ENCODE measurements around the gene PTPN20.
"Not testable (repeated sequence)": the region's sequence is repeated elsewhere in the genome, so short reads cannot be mapped to it uniquely, and the experiment has no call there.

DNA sequence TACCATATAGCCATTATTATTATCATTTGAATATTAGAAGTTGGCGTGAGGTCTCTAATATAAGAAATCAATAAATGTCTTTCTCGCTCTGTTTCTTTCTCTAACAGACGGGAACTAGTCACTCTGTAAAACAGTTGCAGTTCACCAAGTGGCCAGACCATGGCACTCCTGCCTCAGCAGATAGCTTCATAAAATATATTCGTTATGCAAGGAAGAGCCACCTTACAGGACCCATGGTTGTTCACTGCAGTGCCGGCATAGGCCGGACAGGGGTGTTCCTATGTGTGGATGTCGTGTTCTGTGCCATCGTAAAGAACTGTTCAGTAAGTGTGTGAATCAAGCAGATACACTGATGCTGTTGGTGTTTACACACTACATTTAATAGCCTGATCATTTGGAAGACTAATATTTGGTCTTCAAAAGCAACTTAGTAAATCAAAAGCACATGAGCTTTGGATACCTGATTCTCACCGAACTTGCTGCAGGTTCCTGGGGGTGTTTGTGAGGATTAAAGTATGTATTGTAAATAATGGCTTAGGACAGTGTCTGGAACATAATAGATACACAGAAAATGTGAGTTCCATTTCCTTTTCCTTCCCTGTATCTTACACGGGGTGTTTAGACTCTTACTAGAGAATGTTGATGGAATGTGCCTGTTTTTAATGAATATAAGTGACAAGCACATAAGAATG lies 76.2 kb downstream of the PTPN20 start:
- TF ChIP-seq, protein P1, sequence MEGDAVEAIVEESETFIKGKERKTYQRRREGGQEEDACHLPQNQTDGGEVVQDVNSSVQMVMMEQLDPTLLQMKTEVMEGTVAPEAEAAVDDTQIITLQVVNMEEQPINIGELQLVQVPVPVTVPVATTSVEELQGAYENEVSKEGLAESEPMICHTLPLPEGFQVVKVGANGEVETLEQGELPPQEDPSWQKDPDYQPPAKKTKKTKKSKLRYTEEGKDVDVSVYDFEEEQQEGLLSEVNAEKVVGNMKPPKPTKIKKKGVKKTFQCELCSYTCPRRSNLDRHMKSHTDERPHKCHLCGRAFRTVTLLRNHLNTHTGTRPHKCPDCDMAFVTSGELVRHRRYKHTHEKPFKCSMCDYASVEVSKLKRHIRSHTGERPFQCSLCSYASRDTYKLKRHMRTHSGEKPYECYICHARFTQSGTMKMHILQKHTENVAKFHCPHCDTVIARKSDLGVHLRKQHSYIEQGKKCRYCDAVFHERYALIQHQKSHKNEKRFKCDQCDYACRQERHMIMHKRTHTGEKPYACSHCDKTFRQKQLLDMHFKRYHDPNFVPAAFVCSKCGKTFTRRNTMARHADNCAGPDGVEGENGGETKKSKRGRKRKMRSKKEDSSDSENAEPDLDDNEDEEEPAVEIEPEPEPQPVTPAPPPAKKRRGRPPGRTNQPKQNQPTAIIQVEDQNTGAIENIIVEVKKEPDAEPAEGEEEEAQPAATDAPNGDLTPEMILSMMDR (conservative IDR thresholded peaks at IDR 0.05): not testable (repeated sequence)
- TF ChIP-seq ZFX (IDR thresholded peaks at IDR 0.05): not testable (repeated sequence)

All from C4-2B (cell line).